Stomach (tissue), 9 donors: ENCODE results near the gene FBXL14. TPM values are rescaled to one million over a fixed set of nuclear protein-coding genes. Genes with fewer than 3 reads are reported as not detected.

Experiments
- DNase-seq, 2 donors: peaks; one replicate each; pipeline versions ENCODE4 v3.0.0 to v3.0.0-alpha.2; 2013 to 2019
- H3K27ac ChIP-seq, 5 donors: fragments of 200-600 bp in 4 of 5; sonication (generic) in 4 of 5; one replicate each; pipeline ENCODE4 v1.5.1; 2013 to 2019; ENCODE audit warnings: mild to moderate bottlenecking in 1 of 5, moderate library complexity in 1 of 5
- H3K27me3 ChIP-seq, 3 donors: fragments of 200-600 bp; sonication (generic); one replicate each; pipeline ENCODE4 v1.5.1; 2017 to 2019; ENCODE audit warnings: mixed run types in 1 of 3
- H3K36me3 ChIP-seq, 4 donors: fragments of 200-600 bp; sonication (generic); 1 replicate in 3 of 4; 2 replicates in 1 of 4; pipeline ENCODE4 v1.5.1; 2016 to 2019
- H3K4me1 ChIP-seq, 4 donors: fragments of 200-600 bp; sonication (generic); one replicate each; pipeline ENCODE4 v1.5.1; 2016 to 2019
- H3K4me3 ChIP-seq, 4 donors: fragments of 200-600 bp; sonication (generic) in 3 of 4; one replicate each; pipeline ENCODE4 v1.5.1; 2016 to 2019; ENCODE audit warnings: mild to moderate bottlenecking in 1 of 4
- H3K9me3 ChIP-seq, 4 donors: fragments of 200-600 bp; sonication (generic); one replicate each; pipeline ENCODE4 v1.5.1; 2016 to 2019
- CTCF ChIP-seq, 7 experiments: fragments of 450-650 bp in 4 of 7; fragments of 200-600 bp in 3 of 7; sonication (generic) in 3 of 7; IDR thresholded peaks; one replicate each; pipeline ENCODE4 v1.5.1; 2016 to 2019; ENCODE audit warnings: antibody characterized with exemption in 7 of 7, control low read depth in 2 of 7, mild to moderate bottlenecking in 1 of 7
- EP300 ChIP-seq: sonication (generic); formaldehyde crosslinking; IDR thresholded peaks from one replicate; pipeline ENCODE4 v1.6.1; 2017; ENCODE audit warnings: antibody characterized with exemption
- POLR2A ChIP-seq, 4 donors: fragments of 450-650 bp; IDR thresholded peaks; one replicate each; pipeline ENCODE4 v1.6.1; 2016; ENCODE audit warnings: antibody characterized with exemption in 4 of 4, control low read depth in 2 of 4, mild to moderate bottlenecking in 1 of 4, moderate library complexity in 1 of 4
- POLR2AphosphoS5 ChIP-seq, 3 donors: sonication (generic); formaldehyde crosslinking; IDR thresholded peaks; one replicate each; pipeline ENCODE4 v1.6.1; 2016; ENCODE audit warnings: antibody characterized with exemption in 3 of 3
- WGBS, 5 donors: extraction: QIAGEN DNeasy Blood & Tissue Kit in 3 of 5; methylation state at CpG; one replicate each; pipeline versions ENCODE4 v1.1.5 to v1.1.7; 2013 to 2018; 5-methylcytosine and 5-hydroxymethylcytosine counted together
- intact Hi-C: fragments of 100-400 bp; cut with DNase I; formaldehyde crosslinking; loops from one replicate; pipeline ENCODE4 v1.15.1; 2023; ENCODE audit warnings: low total_unique reads
- polyA plus RNA-seq, 3 donors: library from polyadenylated mRNA; stranded (reverse); fragments of 200-250 nt; gene quantifications; one replicate each; pipeline ENCODE4 v1.2.3, GENCODE V29; 2013
- total RNA-seq, 5 donors: library from RNA; depleted of rRNA; stranded (reverse); fragments of >200 nt; gene quantifications; one replicate each; pipeline versions ENCODE4 v1.1.0 to v1.2.3, GENCODE V29; 2014 to 2016
- donor health status: healthy with polysubstance abuse.
- donor health status: Bipolar disorder and iron deficiency.
- donor health status: healthy.

The FBXL14 gene
- total and polyA plus RNA-seq, 8 donors = 2.6 to 36.2 (median 7.9) TPM; not detected in 1

GRCh38 chr12:1634590-1635191 is 40.3 kb upstream of the FBXL14 start:
- Histone ChIP-seq H3K36me3 (peaks cover 0 to 4% (median under 1%) of the 10 kb centered on the region in 4 donors), H3K27me3 (peaks cover 0 to 33% (median 15%) of the 10 kb centered on the region in 3 donors), H3K4me1 (peaks cover 11 to 37% (median 27%) of the 10 kb centered on the region in 4 donors), H3K9me3 (no peaks in the 10 kb centered on the region), H3K27ac (no peak overlapping the region), H3K4me3 (no peak overlapping the region)
- intact Hi-C loops = loop anchor here (10.0 kb wide), 1 partner anchor 300 kb away; no protein-coding TSS in a partner anchor
- DNase-seq = peak; percentile 86 to 92
- peak in 1 of 3 donors; percentile 36 for TF ChIP-seq POLR2AphosphoS5 (IDR thresholded peaks at IDR 0.05)
- TF ChIP-seq POLR2A (IDR thresholded peaks at IDR 0.05) = no peak
- peak in 5 of 7 experiments; percentile 44 to 73 (median 70) for TF ChIP-seq CTCF (IDR thresholded peaks at IDR 0.05)
- WGBS, 5 donors = 34 to 58% (median 41%) methylated on average over 10 to 16 of the region's 16 CpGs

- intact Hi-C loops = loop anchor here (10.0 kb wide), 1 partner anchor 301 kb away; no protein-coding TSS in a partner anchor
- peaks cover 0 to 38% (median 15%) of the 10 kb centered on the region in 3 donors for H3K27me3 ChIP-seq
- peaks cover 16 to 42% (median 32%) of the 10 kb centered on the region in 4 donors for H3K4me1 ChIP-seq
- H3K9me3 ChIP-seq = no peaks in the 10 kb centered on the region
- 50 to 57% (median 50%) methylated on average over 7 of the region's 7 CpGs for WGBS, 5 donors
- no peak overlapping the region for H3K4me3 ChIP-seq
- peaks cover 0 to 4% (median 0%) of the 10 kb centered on the region in 4 donors for H3K36me3 ChIP-seq
- H3K27ac ChIP-seq = no peak overlapping the region
- no peak for DNase-seq
- TF ChIP-seq CTCF (IDR thresholded peaks at IDR 0.05) (no peak), POLR2AphosphoS5 (IDR thresholded peaks at IDR 0.05) (no peak), EP300 (no peak), POLR2A (IDR thresholded peaks at IDR 0.05) (no peak)
Observed at GRCh38 chr12:1634149-1634548, 39.8 kb upstream of the FBXL14 start.

GRCh38 chr12:1633459-1633858 is 39.1 kb upstream of the FBXL14 start:
- no peak overlapping the region for H3K27ac ChIP-seq
- H3K4me1 ChIP-seq = peaks cover 18 to 46% (median 35%) of the 10 kb centered on the region in 4 donors
- H3K36me3 ChIP-seq = peaks cover 0 to 4% (median 0%) of the 10 kb centered on the region in 4 donors
- WGBS, 5 donors = 84 to 92% (median 90%) methylated on average over 3 of the region's 3 CpGs
- no peak overlapping the region for H3K4me3 ChIP-seq
- intact Hi-C loops = loop anchor here (10.0 kb wide), 1 partner anchor 301 kb away; no protein-coding TSS in a partner anchor
- no peaks in the 10 kb centered on the region for H3K9me3 ChIP-seq
- no peak for DNase-seq
- peaks cover 0 to 45% (median 15%) of the 10 kb centered on the region in 3 donors for H3K27me3 ChIP-seq
- TF ChIP-seq POLR2A (IDR thresholded peaks at IDR 0.05) (no peak), EP300 (no peak), CTCF (IDR thresholded peaks at IDR 0.05) (no peak), POLR2AphosphoS5 (IDR thresholded peaks at IDR 0.05) (no peak)

- Histone ChIP-seq H3K36me3 (peaks cover 0 to 4% (median 0%) of the 10 kb centered on the region in 4 donors), H3K4me3 (no peak overlapping the region), H3K27ac (no peak overlapping the region), H3K4me1 (peaks cover 18 to 46% (median 35%) of the 10 kb centered on the region in 4 donors), H3K9me3 (no peaks in the 10 kb centered on the region), H3K27me3 (peaks cover 0 to 45% (median 15%) of the 10 kb centered on the region in 3 donors)
- no peak for DNase-seq
- intact Hi-C loops = loop anchor here (10.0 kb wide), 1 partner anchor 302 kb away; no protein-coding TSS in a partner anchor
- 72 to 88% (median 84%) methylated on average over 11 to 14 of the region's 14 CpGs for WGBS, 5 donors
- TF ChIP-seq POLR2AphosphoS5 (IDR thresholded peaks at IDR 0.05) = no peak
- TF ChIP-seq EP300 = no peak
- no peak for TF ChIP-seq CTCF (IDR thresholded peaks at IDR 0.05)
- TF ChIP-seq POLR2A (IDR thresholded peaks at IDR 0.05) = no peak
Observed at GRCh38 chr12:1632702-1633101, 38.3 kb upstream of the FBXL14 start.
